ENCODE measurements around the gene RBM42.
"Not testable (repeated sequence)": the region's sequence is repeated elsewhere in the genome, so short reads cannot be mapped to it uniquely, and the experiment has no call there.

Gene RBM42

GRCh38 chr19:35654828-35655227 lies 26.0 kb downstream of the RBM42 start:
- not testable (repeated sequence) for DNase-seq (ENCODE audit: low read depth)

DNA sequence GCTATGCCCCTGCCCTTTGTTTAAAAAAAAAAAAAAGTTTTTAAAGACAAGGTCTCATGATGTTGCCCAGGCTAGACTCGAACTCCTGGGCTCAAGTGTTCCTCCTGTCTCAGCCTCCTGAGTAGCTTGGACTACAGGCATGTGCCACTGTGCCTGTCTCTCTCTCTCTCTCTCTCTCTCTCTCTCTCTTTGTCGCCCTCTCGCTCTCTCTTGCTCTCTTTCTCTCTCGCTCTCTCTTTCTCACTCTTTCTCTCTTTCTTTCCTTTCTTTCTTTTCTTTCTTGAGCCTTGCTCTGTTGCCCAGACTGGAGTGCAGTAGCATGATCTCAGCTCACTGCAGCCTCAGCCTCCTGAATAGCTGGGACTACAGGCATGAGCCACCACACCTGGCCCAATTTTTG lies 26.8 kb downstream of the RBM42 start:
- no peak for DNase-seq (ENCODE audit: low read depth)

GRCh38 chr19:35656700-35657099 lies 27.9 kb downstream of the RBM42 start:
- DNase-seq (ENCODE audit: low read depth): no peak

GRCh38 chr19:35657904-35658700 lies 29.3 kb downstream of the RBM42 start:
- DNase-seq (ENCODE audit: low read depth): no peak

DNA sequence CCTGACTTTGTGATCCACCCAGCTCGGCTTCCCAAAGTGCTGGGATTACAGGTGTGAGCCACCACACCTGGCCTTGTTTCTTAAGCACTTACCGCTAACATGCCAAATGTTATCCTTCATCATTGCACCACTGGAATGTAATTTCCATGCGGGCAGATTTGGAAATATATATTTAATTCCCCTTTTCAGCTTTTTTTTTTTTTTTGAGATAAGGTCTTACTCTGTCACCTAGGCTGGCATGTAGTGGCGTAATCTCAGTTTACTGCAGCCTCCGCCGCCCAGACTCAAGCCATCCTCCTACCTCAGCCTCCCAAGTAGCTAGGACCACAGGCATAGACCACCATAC lies 33.1 kb downstream of the RBM42 start:
- DNase-seq (ENCODE audit: low read depth): no peak

DNA sequence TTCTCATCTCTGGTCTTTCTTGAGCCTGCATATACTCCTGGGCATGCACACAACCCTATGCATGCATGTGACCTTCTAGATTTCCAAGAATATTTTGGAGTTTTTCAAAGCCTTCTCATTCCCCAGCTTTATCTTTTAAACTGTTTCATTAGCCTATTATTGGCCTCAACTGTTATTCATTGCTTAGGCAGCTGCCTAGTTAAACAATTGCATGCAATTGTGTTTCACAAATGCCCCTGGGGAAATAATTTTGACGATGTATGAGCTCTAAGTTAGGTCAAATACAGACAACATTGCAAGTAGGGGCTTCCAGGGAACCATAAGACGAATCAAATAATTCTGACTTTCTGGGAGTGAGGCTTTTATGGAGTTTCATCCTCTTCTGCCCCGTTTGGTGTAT lies 35.1 kb downstream of the RBM42 start:
- no peak for DNase-seq (ENCODE audit: low read depth)

DNA sequence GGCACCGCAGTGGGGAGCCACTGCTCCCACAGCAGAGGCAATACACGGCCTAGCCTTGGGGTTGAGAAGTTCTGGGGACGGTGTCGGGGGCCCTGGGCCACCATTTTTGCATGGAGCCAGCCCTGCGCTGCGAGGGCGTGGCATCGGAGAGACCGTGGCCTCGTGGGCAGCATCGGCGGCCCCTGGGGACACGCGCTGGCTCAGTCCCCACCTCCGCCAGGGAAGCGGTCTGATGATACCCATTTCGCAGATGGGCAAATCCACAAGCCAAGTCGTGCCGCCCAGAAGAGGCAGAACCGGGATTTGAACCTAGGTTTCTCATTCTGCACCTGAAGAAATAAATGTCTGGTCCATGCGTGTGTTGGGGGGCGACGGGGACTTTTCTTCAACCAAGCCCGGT lies 36.3 kb downstream of the RBM42 start:
- DNase-seq (ENCODE audit: low read depth): no peak

DNA sequence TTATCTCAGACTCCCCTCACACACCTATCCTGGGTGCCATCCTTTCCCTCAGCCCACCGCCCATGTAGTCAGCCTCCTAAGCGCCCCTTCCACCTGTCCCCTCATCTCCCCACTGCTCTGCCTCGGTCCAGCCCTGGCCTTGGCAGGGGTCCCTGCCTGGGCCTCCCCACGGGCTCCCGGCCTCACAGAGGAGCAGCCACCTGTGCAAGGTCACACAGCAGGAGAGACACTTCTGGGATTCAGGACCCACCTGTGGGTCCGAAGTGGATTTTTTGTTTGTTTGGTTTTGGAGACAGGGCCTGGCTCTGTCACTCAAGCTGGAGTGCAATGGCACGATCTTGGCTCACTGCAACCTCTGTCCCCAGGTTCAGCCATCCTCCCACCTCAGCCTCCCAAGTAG lies 36.8 kb downstream of the RBM42 start:
- no peak for DNase-seq (ENCODE audit: low read depth)

DNA sequence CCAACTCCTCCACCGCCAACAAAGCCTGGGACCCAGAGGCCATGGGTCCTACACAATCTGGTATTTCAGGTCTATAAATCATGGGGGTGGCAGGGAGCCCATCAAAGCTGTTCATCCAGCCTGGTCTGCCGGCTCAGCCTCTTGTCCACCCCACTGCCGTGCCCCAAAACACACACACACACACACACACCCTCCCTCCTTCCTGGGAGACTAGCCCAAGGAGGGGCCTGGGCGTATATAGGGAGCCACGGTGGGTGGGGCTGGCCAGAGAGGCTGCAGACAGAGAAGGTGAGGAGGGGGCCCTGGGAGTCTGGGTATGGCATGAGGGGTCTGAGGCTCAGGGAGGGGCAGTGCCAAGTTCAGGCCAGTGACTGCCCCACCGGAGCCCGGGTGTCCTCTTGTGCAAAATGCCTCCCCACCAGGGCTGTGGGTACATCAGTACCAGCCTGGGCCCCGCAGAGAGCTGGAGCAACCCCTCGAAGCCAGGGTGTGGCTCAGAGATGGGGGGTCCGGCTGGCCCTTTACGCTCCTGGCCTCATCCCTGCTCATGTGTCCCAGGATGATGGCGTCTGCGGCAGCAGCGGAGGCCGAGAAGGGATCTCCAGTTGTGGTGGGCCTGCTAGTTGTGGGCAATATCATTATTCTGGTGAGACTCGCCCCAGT lies 37.5 kb downstream of the RBM42 start, which contains the start of gene UPK1A:
Gene UPK1A (plus strand): TSS at position 267 of the 663 bp plus-strand sequence. CDS start 296 bp downstream, at position 563.
- DNase-seq (ENCODE audit: low read depth): no peak

DNA sequence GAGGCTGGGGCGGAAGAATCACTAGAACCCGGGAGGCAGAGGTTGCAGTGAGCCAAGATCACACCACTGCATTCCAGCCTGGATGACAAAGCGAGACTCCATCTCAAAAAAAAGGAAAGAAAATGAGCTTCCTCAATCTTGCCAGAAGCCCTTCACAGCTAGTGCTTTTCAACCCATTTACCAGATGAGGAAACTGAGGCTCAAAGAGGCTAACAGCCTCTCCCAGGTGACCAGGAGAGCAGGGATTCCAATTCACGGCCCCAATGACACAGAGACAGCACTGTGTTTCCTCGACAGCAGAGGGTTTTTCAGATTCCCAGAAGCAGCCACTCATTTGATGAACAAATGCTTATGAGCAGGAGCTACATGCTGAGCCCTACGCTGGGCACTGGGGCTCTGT lies 40.7 kb downstream of the RBM42 start:
- no peak for DNase-seq (ENCODE audit: low read depth)

DNA sequence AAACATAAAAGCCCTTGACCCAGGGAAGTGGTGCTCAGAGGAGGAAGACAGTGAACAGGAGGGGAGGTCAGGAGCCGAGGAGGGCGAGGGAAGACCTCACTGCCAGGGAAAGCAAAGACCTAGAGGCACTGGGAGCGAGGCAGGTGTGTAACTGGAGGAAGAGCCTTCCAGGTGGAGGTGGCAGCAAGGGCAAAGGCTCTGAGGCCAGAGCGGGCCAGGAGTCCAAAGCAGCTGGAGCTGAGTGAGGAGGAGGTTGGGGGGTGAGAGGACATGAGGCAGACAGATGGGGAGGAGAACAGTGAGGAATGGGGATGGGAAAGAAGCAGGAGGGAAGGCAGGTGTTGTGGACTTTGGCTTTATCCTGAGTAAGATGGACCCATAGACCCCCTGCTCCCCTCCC lies 41.1 kb downstream of the RBM42 start:
- no peak for DNase-seq (ENCODE audit: low read depth)

GRCh38 chr19:35670686-35671085 lies 41.9 kb downstream of the RBM42 start:
- no peak for DNase-seq (ENCODE audit: low read depth)

GRCh38 chr19:35671818-35672217 lies 43.0 kb downstream of the RBM42 start:
- no peak for DNase-seq (ENCODE audit: low read depth)

GRCh38 chr19:35673121-35673804 lies 44.4 kb downstream of the RBM42 start:
- DNase-seq (ENCODE audit: low read depth): peak; percentile 81

GRCh38 chr19:35675589-35676140 lies 46.8 kb downstream of the RBM42 start:
- DNase-seq (ENCODE audit: low read depth): no peak

Data from EH (cell line).